ENCODE measurements around the gene CDH22.

The CDH22 gene

DNA sequence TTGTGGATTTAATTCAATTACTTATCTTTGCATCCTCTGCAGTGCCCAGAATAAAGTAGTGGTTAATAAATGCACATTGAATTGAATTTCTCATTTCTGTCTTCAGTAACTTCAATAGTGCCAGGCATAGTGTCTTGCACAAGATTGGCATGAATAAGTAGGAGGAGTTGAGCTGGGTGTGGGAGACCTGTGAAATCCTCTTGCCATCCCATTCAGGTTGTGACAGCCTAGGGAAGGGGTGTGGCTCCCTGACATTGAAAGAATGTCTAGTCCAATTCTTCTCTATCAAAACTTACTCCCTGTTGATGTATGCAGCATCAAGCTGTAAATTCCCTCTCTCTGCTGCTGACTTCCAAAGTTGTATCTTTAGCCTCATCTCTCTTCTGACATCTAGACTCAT is 73.2 kb downstream of the CDH22 start:
- no peak for DNase-seq

DNA sequence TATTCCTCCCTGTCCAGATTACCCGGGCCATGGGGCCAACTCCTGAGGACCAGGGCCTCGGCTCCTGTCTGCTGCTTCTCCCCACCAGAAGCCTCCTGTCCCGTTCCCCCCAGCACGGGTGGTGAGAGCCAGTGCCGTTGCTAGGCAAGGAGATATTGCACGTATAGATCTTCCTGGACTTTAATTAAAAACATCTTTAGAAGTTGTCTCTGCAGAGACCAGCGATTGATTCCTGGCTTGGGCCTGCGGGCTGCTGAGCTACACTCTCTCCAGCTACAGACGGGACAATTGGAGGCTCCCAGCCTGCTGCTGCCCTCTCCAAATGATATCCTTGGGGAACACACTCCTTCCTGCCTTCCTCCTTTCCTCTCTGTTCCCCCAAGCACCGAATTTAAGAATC is 74.6 kb downstream of the CDH22 start:
- no peak for DNase-seq

DNA sequence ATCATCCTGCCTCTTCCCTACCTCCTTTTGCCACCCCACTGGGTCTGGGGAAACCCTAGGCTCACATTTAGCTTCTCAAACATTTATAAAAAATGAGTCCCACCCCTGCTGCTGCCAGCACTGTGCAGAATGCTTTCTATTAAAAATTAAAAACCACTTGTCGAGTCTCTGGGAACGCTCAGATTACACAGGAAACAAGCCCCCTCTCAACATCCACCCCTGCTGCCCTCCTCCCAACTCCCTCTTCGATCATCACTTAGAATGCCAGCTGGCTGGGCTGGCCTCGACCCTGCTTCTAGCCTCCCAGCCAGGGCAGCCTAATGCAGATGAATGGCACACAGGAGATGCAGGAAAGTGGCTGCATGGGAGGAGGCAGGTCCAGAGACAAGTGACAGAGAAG is 75.8 kb downstream of the CDH22 start:
- DNase-seq: no peak

DNA sequence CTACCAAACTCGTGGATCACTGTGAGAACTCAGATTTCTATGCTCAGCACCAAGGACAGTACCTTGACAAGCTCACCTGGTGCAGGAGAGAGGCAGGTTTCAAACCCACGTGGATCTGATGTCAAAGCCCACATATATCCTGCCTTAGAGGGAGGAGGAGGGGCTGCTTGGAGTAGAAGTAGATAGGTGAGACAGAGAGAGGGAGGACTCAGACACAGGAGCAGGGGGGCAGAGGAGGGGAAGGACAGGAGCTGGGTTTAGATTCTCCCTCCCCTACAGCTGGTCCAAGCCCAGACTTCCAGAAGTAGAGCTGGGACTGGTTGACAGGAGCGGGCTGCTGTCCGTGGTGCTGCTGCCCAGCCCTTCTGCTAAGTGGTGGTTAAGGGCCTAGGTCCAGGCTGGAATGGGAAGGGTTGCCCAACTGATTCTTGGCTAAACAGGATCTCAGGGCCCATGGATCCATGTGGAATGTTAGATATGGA is 77.5 kb downstream of the CDH22 start:
- no peak for DNase-seq

DNA sequence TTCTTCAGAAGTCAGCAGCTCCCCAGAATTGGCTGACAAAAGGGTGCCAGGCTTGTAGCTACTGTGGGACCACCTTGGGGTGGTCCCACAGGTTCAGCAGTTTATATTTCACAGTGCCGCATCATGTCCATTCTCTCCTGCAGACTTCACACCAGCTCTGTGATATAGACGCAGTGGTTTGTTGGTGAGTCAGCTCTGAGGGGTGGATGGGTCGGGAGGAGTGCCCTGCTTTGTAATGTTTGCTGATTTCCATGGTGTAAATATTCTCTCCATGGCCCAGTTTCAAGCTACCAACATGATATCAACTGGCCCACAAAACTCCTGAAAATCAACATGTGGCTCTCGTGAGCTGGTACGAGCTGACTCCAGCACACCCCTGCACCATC is 78.2 kb downstream of the CDH22 start:
- DNase-seq: no peak

DNA sequence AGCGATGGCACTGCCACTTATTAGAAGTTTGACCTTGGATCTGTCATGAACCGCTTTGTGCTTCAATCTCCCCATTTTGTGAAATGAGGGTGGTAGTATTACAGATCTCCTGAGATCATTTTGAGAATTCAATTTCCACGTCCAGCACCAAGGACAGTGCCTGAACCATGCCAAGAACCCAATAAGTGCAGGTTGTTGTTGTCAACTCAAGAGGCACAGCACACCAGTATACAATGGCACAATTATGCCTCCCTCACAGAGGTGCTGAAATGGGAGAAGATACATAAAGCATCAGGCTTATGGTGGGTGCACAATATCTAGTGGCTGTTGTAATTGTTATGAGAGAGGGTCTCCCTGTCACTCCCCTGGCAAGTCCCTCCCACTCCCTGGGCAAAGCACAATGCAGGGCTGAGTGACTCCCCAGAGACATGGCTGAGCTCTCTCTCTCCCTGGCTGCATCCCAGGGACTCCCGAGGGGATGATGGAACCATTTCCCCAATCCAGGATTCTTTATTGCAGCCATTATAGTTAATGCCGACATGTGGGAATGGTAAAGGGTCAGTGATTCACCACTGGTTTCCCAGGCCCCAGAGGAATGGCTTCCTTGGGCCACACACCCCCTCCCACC is 78.7 kb downstream of the CDH22 start:
- DNase-seq: no peak

DNA sequence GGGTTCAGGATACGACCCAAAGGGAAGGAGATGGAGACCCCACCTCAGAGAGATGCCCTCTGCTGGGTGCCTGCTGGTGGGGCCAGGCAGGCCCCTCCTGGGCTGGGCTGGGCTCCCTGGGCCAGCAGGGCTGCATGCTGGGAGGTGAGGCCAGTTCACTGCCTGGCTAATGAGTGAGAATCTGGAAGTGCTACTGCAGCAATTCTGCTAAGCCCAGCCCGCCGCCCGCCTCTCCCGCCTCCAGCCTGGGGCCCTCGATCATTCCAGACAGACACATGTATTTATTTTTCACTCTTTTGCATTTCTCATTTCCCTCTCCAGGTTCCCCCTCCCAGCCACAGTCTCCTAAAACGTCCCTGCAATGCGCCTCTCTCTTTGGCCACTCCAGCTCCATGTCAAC is 79.6 kb downstream of the CDH22 start:
- DNase-seq: no peak

DNA sequence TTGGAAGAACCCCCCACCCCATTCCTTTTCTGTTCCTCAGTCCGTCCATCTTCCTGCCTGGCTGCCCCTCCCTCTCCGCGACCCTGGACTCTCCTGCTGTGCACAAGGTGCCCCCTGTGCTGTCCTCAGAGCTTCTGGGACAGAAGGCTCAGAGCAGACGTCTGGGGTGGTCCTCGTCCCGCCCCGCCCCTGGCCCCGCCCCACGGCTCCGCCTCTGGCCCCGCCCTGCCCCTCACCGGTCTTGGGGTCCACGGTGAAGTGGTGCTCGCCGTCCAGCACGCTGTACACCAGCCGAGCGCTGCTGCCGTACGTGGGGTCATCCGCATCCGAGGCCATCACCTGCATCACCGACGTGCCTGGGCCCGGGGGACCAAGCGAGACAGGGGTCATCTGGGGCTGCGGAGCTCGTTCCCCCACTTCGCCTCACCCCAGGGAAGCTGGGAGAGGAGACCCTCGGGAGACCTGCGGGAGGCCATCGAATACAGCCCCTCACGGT is 81.0 kb downstream of the CDH22 start:
- no peak for DNase-seq

DNA sequence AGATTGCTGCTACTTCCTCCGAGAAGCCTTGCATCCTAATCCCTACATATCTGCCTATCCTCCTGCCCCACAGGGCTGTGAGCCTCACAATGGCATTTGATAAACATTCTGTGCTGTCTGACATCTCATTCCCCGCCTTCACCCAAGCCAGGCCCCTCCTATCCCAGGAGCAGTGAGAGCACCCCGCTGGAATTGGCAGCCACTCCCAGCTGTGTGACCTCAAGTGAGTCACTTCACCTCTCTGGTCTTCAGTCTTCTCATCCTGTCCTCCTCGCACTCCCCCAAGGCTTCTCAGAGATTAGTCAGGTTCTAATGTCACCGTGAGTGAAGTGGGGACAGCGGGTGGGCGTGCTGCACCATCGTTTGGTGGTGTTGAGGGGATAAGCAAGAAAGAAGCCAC is 81.7 kb downstream of the CDH22 start:
- DNase-seq: no peak

DNA sequence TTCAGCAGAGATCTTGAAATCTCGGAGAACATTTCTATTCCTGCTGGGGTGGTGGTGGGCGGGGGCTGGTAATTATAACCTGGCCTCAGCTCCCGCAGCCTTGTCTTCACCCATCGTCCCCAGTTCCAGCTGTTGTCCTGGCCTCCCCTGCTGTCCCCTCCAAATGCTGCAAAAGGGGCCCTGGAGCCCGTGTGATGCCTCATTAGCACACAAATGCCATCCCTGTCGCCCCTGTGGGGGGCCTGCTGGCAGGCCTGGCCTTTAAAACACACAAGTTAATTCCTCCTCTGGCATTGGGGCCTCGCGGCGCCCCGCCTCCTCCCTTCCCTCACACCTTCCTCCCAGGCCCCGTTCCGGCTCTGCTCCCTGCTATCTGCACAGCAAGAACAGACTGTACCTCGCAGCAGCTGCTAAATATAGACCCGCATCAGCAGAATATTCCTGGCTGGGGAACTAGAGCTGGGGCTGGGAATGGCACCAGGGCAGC is 85.7 kb downstream of the CDH22 start:
- no peak for DNase-seq

DNA sequence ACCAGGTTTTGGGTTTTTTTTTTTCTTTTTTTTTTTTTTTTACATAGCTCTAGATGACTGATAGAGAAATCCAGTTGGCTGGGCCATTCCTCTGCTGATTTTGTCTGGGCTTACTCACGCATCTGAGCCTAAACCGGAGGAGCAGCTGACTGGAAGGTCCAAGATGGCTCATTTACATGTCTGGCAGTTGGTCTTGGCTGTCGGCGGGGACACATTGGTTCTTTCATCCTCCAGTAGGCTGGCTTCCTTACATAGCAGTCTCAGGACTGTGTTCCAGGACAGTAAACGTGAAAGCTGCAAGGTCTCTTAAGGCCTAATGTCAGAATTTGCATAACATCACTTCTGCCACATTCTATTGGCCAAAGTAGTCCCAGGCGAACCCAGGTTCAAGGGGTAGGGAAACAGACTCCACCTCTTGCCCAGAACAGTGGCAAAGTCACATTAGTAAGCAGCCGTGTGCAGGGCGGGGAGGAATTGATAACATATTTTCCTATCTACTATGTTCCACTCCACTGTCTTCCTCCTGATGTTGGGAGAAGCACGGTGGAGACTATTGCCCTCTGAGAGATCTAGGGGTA is 87.0 kb downstream of the CDH22 start:
- DNase-seq: no peak

DNA sequence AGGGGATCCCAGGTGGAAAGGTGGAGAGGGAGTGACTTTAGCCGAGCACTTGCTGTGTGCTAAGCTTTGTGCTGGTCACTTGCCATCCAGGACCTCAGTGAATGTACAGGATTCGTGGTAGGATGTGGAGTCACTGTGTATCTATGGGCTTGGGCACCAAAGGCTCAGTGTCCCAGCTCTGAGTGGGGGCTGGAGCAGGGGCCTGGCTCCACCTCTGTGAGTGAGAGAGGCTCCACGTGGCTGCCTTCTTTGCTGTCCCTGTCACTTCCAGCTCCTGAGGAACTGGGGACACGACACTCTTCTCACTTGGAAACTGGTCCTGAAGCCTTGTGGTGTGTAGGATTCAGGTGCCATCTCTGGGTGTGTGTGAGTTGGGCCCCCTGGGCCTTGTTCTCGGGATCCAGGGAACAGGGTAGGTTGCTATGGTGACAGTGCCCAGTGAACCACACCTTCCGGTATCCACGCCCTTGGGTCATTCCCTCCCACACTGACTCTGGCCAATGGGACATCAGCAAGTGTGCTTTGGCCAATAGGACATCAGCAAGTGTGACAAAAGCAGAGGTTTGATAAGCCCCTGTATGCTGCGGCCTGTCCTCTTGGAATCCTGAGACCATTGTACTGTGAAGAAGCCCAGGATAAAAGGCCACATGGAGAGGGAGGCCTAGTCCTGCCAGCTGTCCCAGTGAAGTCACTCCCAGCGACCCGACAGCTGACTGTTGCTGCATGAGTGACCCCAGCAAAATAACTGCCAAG is 87.7 kb downstream of the CDH22 start:
- DNase-seq: peak; percentile 95

DNA sequence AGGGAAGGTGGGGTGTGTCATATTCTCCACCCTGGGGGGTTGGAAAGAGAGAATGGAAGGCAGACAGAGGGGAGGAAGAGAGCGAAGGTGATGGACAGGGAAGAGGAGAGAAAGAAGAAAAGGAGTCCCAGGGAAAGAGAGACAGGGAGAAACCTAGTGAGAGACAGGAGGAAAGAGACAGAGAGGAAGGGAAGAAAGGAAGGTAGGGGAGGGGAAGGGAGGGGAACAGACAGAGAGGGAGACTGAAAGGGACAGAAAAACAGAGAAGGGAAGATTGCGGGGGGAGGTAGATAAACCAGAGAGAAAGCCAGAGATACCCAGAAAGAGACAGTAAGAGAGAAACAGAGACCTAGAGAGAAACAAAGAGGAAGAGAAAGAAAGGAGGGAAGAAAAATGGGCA is 88.4 kb downstream of the CDH22 start:
- DNase-seq: no peak

DNA sequence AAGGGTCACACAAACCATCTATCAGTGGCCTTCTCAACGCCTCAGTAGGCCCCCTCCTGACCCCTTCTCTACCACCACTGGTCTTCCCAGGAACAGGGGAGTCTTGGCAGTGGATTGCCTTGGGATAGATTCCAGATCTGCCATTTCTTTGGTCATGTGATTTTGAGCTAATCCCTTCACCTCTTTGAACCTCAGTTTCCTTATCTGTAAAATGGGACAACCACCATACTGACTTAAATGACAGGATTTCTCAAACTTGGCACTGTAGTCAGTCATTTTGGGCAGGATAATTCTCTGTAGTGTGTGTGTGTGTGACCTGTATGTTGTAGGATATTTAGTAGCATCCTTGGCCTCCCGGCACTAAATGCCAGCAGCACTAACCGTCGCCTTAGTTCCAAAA is 89.1 kb downstream of the CDH22 start:
- DNase-seq: no peak

DNA sequence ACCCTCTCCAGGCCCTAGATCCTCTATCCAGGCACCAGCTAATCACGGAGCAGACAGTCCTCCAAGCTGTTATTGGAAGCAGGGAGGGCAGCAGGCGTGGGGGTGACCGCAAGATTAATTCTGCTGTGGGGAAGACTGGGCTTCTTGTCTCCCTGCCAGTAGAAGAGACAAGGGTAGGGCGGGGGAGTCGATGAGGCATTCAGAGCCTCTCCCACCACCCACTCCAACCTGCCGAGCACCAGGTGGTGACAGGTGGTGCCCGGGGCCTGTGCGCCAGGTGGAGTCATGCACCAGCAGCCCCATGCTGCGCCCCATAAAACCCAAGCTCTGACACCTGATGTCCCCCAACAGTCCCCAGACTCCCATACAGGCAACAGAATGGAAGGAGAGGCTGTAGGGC is 89.6 kb downstream of the CDH22 start:
- DNase-seq: peak; percentile 32

DNA sequence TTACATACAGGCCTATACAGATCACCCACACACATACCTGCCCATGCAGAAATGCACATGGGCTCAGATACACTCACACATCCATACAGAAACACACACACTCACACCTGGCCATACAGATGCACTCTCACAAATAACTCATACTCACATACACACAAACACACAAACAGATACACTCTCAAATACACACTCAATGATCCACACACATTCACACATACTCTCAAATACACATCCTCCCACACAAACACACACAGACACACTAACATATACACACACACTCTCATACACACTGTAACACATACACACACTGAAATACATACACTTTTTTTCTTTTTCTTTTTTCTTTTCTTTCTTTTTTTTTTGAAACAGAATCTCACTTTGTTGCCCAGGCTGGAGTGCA is 90.7 kb downstream of the CDH22 start:
- no peak for DNase-seq

DNA sequence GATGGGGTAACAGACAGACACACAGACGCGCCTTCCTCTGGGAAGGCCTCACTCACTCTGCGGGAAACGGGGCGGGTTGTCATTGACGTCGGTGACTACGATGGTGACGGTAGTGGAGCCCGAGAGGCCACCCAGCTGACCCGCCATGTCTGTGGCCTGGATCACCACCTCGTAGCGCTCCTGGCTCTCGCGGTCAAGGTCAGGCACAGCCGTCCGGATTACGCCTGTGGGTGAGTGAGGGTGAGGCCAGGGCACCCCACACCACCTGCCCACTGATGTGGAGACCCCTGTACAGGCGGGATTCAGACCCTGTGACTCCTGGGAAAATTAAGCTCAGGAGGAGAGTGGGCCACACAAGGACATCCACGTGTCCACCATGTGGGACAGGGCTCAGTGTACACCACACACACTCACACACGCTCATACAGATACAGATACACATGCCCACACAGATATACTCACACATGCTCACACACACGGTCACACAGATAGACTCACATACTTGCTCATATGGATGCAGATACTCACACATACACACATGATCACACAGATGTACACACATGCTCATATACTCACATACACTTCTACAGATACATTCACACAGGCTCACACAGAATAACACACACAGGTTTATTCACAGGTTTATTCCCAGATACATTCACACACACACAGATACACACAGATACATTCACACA is 91.4 kb downstream of the CDH22 start:
- no peak for DNase-seq

DNA sequence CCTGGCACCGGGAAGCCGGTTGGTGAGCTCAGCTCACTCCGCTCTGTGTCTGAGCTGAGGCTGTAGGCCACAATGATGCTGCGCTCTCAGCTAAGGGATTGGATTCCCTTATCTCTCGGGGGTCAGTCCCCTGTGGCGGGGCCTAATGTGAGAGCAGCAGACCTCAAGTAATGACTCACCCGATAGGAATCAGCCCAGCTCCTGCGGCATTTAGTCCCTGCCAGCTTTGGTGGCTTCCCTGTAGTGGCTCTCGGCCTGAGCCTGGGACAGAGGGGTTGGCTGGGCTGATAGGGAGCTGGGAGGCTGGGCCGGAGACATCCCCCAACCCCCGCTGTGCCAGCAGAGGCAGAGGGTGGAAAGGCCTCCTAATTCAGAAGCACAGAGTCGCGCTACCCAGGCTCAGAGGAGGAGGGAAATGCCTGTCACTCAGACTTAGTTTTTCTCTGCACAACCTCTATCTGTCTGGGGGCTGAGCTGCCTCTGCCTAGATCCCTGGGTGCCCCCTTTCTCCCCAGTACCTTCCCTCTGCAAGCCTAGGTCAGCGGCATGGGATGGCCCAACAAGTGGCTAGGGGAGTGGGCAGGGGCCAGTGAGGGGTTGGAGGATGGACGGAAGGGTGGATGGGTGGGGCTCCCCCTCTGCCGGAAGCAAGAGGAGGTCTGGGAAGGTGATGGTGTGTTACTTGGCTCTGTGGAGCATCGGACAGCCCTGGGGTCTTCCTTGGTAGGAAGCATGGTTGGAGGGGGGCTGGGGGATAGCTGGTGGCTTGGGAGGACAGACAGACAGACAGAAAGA is 92.2 kb downstream of the CDH22 start:
- no peak for DNase-seq

DNA sequence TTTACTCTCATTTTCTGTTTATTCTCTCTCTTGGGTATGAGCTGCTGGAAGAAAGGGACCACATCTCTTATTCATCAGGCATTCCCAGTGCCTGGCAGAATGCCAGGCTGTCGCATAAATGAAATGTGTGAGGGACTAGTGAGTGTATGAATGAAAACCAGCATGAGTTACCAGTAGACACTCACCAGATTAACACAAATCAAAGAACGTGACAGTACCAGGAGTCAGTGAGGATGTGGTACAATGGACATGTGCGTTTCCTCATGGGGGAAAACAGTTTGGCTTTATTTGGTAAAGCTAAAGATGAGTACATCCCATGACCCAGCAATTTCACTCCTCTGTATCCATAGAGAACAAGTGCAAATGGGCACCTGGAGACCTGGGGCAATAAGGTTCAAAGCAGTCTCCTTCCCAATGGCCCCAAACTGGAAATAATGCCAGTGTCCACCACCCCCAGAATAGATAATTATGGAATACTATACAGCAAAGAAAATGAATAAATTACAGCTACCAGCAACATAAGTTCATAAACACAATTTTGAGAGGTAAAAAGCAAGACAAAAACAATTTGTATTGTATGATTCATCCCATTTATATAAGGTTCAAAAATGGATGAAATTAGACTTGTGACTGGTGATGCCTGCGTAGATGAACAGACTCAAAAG is 93.3 kb downstream of the CDH22 start:
- DNase-seq: peak; percentile 54

DNA sequence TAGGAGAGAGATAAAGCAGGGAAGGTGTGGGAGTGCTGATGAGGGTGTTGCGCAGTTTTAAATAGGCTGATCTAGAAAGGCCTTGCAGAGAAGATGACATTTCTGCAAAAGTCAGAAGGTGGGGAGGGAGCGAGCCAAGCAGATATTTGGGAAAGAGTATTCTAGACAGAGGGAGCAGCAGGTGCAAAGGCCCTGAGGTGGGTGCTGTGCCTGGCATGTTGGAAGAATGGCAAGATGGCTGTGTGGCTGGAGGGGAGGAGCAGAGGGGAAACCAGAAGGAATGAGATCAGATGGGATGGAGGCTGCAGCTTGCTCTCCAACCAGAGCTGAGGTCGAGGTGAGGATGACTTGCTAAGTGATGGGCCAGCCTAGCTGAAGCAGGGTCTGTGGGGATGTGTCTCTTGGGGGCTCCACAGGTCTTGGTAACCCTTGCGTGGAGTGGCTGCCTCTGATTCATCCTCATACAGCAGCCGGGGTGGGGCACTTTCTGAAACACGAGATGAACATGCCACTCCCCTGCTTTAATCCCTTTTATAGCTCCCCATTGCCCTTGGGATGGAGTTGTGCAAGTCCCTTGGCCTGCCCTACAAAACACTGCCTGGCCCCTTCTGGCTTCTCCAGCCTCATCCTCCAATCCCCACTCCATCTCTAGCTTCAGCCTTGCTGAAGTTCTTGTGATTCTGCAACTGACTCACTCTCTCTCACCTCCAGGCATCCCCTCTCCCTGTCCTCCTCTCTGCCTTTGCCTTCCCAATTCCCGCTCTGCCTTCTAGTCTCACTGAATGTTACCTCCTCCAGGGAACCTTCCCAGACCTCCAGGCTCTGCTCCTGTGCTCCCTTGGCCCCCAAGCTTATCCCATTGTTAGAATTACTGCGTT is 94.1 kb downstream of the CDH22 start:
- no peak for DNase-seq

DNA sequence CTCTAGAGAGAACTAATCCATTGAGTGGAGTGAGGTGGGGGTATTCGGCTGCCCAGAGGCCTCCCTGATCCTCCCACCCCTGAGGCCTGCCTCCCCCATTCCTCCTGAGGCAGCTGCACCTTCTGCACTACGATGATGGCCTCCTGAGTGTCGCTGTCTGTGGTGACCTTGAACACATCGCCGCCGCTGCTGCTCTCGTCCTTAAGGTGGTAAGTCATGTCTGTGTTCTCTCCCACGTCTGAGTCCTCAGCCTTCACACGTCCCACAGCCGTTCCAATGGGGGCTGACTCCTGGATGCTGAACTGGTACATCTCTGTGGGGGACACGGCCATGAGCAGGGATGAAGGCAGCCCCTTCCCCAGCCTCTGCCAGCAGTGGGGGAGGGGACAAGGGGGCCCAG is 95.4 kb downstream of the CDH22 start:
- DNase-seq: no peak

Data from COR-L47 (cell line).